Neural cell (in vitro differentiated cells): ENCODE results near the gene NDUFA11. TPM values are rescaled to one million over a fixed set of nuclear protein-coding genes. Genes with fewer than 3 reads are reported as not detected.

ENCODE experiments used
- H2AFZ ChIP-seq: fragments of 200-600, 300-800 bp; sonication (generic), shearing (Covaris generic); 2 replicates; pipeline ENCODE4 v1.6.0; 2014; ENCODE audit warnings: low read depth, mild to moderate bottlenecking, antibody characterized with exemption, low read length, moderate library complexity
- H3F3A ChIP-seq: fragments of 200-600 bp; shearing (Covaris generic); 2 replicates; pipeline ENCODE4 v1.6.1; 2016; ENCODE audit warnings: mild to moderate bottlenecking, moderate library complexity, mixed read lengths, antibody characterized with exemption, low read length; ENCODE audit not compliant: insufficient read depth, poor library complexity, severe bottlenecking
- H3K27ac ChIP-seq: fragments of 200-600, 300-800 bp; sonication (generic), shearing (Covaris generic); 2 replicates; pipeline ENCODE4 v1.5.1; 2014; ENCODE audit warnings: mild to moderate bottlenecking, low read length, moderate library complexity
- H3K27me3 ChIP-seq: fragments of 300-800, 200-600 bp; sonication (generic), shearing (Covaris generic); 2 replicates; pipeline ENCODE4 v1.6.0; 2014; ENCODE audit warnings: mild to moderate bottlenecking, low read depth, low read length, moderate library complexity; ENCODE audit not compliant: insufficient read depth
- H3K36me3 ChIP-seq: fragments of 300-800, 200-600 bp; sonication (generic), shearing (Covaris generic); 2 replicates; pipeline ENCODE4 v1.5.1; 2014; ENCODE audit warnings: mild to moderate bottlenecking, antibody characterized with exemption, low read length, moderate library complexity; ENCODE audit not compliant: insufficient read depth
- H3K4me2 ChIP-seq: fragments of 300-800, 200-600 bp; sonication (generic), shearing (Covaris generic); 2 replicates; pipeline ENCODE4 v1.6.0; 2014; ENCODE audit warnings: mild to moderate bottlenecking, low read length
- H3K4me3 ChIP-seq: fragments of 300-800, 200-600 bp; sonication (generic), shearing (Covaris generic); 2 replicates; pipeline ENCODE4 v1.5.1; 2014; ENCODE audit warnings: mild to moderate bottlenecking, low read length, moderate library complexity
- H3K79me2 ChIP-seq: fragments of 200-600 bp; shearing (Covaris generic); replicated peaks from 2 replicates; pipeline ENCODE4 v1.6.0; 2014; ENCODE audit warnings: mild to moderate bottlenecking, low read length, moderate library complexity; ENCODE audit not compliant: insufficient read depth
- H3K9ac ChIP-seq: fragments of 300-800, 200-600 bp; sonication (generic), shearing (Covaris generic); 2 replicates; pipeline ENCODE4 v1.6.1; 2016; ENCODE audit warnings: mild to moderate bottlenecking, low read length, mixed read lengths
- H3K9me2 ChIP-seq: fragments of 200-600 bp; shearing (Covaris generic); 2 replicates; pipeline ENCODE4 v1.6.1; 2016; ENCODE audit warnings: mild to moderate bottlenecking, low read length, mixed read lengths; ENCODE audit not compliant: insufficient read depth
- H3K9me3 ChIP-seq: fragments of 200-600, 300-800 bp; sonication (generic), shearing (Covaris generic); 2 replicates; pipeline ENCODE4 v1.6.1; 2016; ENCODE audit warnings: mild to moderate bottlenecking, mixed run types, low read length, moderate library complexity, mixed read lengths
- H4K20me1 ChIP-seq: fragments of 200-600 bp; shearing (Covaris generic); 2 replicates; pipeline ENCODE4 v1.6.1; 2016; ENCODE audit warnings: mild to moderate bottlenecking, mixed run types; ENCODE audit not compliant: insufficient read depth
- EP300 ChIP-seq: fragments of 450-650 bp; conservative IDR thresholded peaks from 2 replicates; pipeline ENCODE4 v1.6.1; 2014; ENCODE audit warnings: antibody characterized with exemption, mild to moderate bottlenecking, moderate library complexity; ENCODE audit not compliant: poor library complexity, severe bottlenecking
- EZH2 ChIP-seq: fragments of 200-600, 300-800 bp; shearing (Covaris generic), sonication (generic); IDR thresholded peaks from 2 replicates; pipeline ENCODE4 v1.6.1; 2014; ENCODE audit warnings: antibody characterized with exemption, low read length, borderline replicate concordance, mild to moderate bottlenecking; ENCODE audit not compliant: insufficient read depth, poor library complexity, severe bottlenecking
- MXI1 ChIP-seq: fragments of 450-650 bp; conservative IDR thresholded peaks from 2 replicates; pipeline ENCODE4 v1.6.1; 2014; ENCODE audit warnings: antibody characterized with exemption, mild to moderate bottlenecking; ENCODE audit not compliant: poor library complexity, severe bottlenecking
- POLR2AphosphoS5 ChIP-seq: IDR thresholded peaks from 2 replicates; pipeline ENCODE4 v1.6.1; 2012
- RAD21 ChIP-seq: fragments of 450-650 bp; conservative IDR thresholded peaks from 2 replicates; pipeline ENCODE4 v1.6.1; 2014; ENCODE audit warnings: antibody characterized with exemption, mild to moderate bottlenecking, moderate library complexity
- SMC3 ChIP-seq: fragments of 450-650 bp; conservative IDR thresholded peaks from 2 replicates; pipeline ENCODE4 v1.6.1; 2014; ENCODE audit warnings: antibody characterized with exemption, mild to moderate bottlenecking, moderate library complexity; ENCODE audit not compliant: poor library complexity
- TAF1 ChIP-seq: IDR thresholded peaks from 2 replicates; pipeline ENCODE4 v1.6.1; 2012; ENCODE audit warnings: low read depth
- polyA plus RNA-seq: library from polyadenylated mRNA; depleted of rRNA; stranded (reverse); fragments of >200 nt; gene quantifications from 2 replicates; pipeline ENCODE4 v1.2.3, GENCODE V29; 2014
- TF ChIP-seq, protein P1 (sequence below): fragments of 450-650 bp; IDR thresholded peaks from 2 replicates; pipeline ENCODE4 v1.5.1; 2014; ENCODE audit warnings: antibody characterized with exemption, mild to moderate bottlenecking, moderate library complexity; ENCODE audit not compliant: poor library complexity, severe bottlenecking
- TF ChIP-seq, protein P2 (sequence below): IDR thresholded peaks from 2 replicates; pipeline ENCODE4 v1.6.1; 2012; ENCODE audit warnings: borderline replicate concordance

NDUFA11 gene
- polyA plus RNA-seq, 1 donor from 2014 or later, result 594 TPM

- H3K9me2 ChIP-seq, result no peaks in the 10 kb centered on the region
Observed at GRCh38 chr19:5896365-5897076, 7.1 kb downstream of the NDUFA11 start.

GRCh38 chr19:5895890-5896289 lies 7.7 kb downstream of the NDUFA11 start:
- Histone ChIP-seq H3K27me3 (no peaks in the 10 kb centered on the region), H3K4me3 (no peak overlapping the region), H3K4me2 (no peak overlapping the region), H4K20me1 (no peaks in the 10 kb centered on the region), H3K9me3 (no peaks in the 10 kb centered on the region), H3K27ac (no peak overlapping the region), H3K36me3 (no peaks in the 10 kb centered on the region), H2AFZ (no peak overlapping the region), H3K79me2 (peaks cover 7% of the 10 kb centered on the region), H3K9me2 (no peaks in the 10 kb centered on the region), H3K9ac (no peak overlapping the region), H3F3A (no peaks in the 10 kb centered on the region)
- TF ChIP-seq, protein P1, sequence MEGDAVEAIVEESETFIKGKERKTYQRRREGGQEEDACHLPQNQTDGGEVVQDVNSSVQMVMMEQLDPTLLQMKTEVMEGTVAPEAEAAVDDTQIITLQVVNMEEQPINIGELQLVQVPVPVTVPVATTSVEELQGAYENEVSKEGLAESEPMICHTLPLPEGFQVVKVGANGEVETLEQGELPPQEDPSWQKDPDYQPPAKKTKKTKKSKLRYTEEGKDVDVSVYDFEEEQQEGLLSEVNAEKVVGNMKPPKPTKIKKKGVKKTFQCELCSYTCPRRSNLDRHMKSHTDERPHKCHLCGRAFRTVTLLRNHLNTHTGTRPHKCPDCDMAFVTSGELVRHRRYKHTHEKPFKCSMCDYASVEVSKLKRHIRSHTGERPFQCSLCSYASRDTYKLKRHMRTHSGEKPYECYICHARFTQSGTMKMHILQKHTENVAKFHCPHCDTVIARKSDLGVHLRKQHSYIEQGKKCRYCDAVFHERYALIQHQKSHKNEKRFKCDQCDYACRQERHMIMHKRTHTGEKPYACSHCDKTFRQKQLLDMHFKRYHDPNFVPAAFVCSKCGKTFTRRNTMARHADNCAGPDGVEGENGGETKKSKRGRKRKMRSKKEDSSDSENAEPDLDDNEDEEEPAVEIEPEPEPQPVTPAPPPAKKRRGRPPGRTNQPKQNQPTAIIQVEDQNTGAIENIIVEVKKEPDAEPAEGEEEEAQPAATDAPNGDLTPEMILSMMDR, result no peak
- TF ChIP-seq TAF1 (no peak), SMC3 (no peak), EZH2 (no peak), MXI1 (no peak), EP300 (no peak), RAD21 (no peak), POLR2AphosphoS5 (no peak)
- TF ChIP-seq, protein P2, sequence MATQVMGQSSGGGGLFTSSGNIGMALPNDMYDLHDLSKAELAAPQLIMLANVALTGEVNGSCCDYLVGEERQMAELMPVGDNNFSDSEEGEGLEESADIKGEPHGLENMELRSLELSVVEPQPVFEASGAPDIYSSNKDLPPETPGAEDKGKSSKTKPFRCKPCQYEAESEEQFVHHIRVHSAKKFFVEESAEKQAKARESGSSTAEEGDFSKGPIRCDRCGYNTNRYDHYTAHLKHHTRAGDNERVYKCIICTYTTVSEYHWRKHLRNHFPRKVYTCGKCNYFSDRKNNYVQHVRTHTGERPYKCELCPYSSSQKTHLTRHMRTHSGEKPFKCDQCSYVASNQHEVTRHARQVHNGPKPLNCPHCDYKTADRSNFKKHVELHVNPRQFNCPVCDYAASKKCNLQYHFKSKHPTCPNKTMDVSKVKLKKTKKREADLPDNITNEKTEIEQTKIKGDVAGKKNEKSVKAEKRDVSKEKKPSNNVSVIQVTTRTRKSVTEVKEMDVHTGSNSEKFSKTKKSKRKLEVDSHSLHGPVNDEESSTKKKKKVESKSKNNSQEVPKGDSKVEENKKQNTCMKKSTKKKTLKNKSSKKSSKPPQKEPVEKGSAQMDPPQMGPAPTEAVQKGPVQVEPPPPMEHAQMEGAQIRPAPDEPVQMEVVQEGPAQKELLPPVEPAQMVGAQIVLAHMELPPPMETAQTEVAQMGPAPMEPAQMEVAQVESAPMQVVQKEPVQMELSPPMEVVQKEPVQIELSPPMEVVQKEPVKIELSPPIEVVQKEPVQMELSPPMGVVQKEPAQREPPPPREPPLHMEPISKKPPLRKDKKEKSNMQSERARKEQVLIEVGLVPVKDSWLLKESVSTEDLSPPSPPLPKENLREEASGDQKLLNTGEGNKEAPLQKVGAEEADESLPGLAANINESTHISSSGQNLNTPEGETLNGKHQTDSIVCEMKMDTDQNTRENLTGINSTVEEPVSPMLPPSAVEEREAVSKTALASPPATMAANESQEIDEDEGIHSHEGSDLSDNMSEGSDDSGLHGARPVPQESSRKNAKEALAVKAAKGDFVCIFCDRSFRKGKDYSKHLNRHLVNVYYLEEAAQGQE, result no peak

More at GRCh38 chr19:5896365-5897076, 7.1 kb downstream of the NDUFA11 start:
- no peaks in the 10 kb centered on the region for H3K9me3 ChIP-seq
- no peaks in the 10 kb centered on the region for H3F3A ChIP-seq
- H3K4me2 ChIP-seq, result no peak overlapping the region
- H3K36me3 ChIP-seq, result no peaks in the 10 kb centered on the region
- no peaks in the 10 kb centered on the region for H4K20me1 ChIP-seq
- H3K27ac ChIP-seq, result no peak overlapping the region
- no peaks in the 10 kb centered on the region for H3K27me3 ChIP-seq
- no peak overlapping the region for H3K9ac ChIP-seq
- H3K4me3 ChIP-seq, result no peak overlapping the region
- H2AFZ ChIP-seq, result no peak overlapping the region
- TF ChIP-seq SMC3 (no peak), TAF1 (no peak)
- TF ChIP-seq, protein P1, result no peak
- peaks cover 7% of the 10 kb centered on the region for H3K79me2 ChIP-seq
